Natural killer cell (primary cell): ENCODE results near the gene CACNA1C. TPM values are rescaled to one million over a fixed set of nuclear protein-coding genes. Genes with fewer than 3 reads are reported as not detected.

Source experiments
- ATAC-seq, 3 donors: fragments of 150-1000 bp in 2 of 3; fragments of 200-7000 bp in 1 of 3; cut with Tn5 transposase; 1 replicate in 1 of 3; 2 replicates in 2 of 3; pipeline ENCODE4 v1.10.0; 2021; ENCODE audit warnings: mild to moderate bottlenecking in 2 of 3, moderate library complexity in 2 of 3
- DNase-seq, 2 donors: peaks; one replicate each; pipeline versions ENCODE4 v3.0.0 to v3.0.0-alpha.2; 2013 to 2021; ENCODE audit warnings: mixed read lengths in 1 of 2
- H3K27ac ChIP-seq: one replicate; pipeline ENCODE4 v1.5.1; 2013; ENCODE audit warnings: mild to moderate bottlenecking, low read length
- H3K27me3 ChIP-seq: one replicate; pipeline ENCODE4 v1.6.1; 2013; ENCODE audit warnings: low read length; ENCODE audit not compliant: control insufficient read depth, insufficient read depth
- H3K36me3 ChIP-seq: one replicate; pipeline ENCODE4 v1.6.1; 2013; ENCODE audit warnings: low read length; ENCODE audit not compliant: control insufficient read depth, insufficient read depth
- H3K4me1 ChIP-seq: one replicate; pipeline ENCODE4 v1.6.1; 2013; ENCODE audit warnings: low read length; ENCODE audit not compliant: control insufficient read depth, insufficient read depth
- H3K4me3 ChIP-seq: one replicate; pipeline ENCODE4 v1.5.1; 2013; ENCODE audit warnings: low read length
- H3K9me3 ChIP-seq: one replicate; pipeline ENCODE4 v1.6.1; 2013; ENCODE audit warnings: low read length; ENCODE audit not compliant: control insufficient read depth, insufficient read depth
- H3K27ac Mint-ChIP-seq, 2 donors: one replicate each; pipeline ENCODE4 v1.8.0; 2022; ENCODE audit warnings: mild to moderate bottlenecking in 2 of 2, mixed read lengths in 2 of 2, moderate library complexity in 1 of 2
- H3K27me3 Mint-ChIP-seq, 2 donors: one replicate each; pipeline ENCODE4 v1.8.0; 2022; ENCODE audit warnings: low read depth in 2 of 2, mixed read lengths in 2 of 2
- H3K36me3 Mint-ChIP-seq: one replicate; pipeline ENCODE4 v1.8.0; 2022; ENCODE audit warnings: mixed read lengths
- H3K4me1 Mint-ChIP-seq, 2 donors: one replicate each; pipeline ENCODE4 v1.8.0; 2022; ENCODE audit warnings: mixed read lengths in 2 of 2
- H3K4me3 Mint-ChIP-seq: one replicate; pipeline ENCODE4 v1.8.0; 2022; ENCODE audit warnings: mild to moderate bottlenecking, moderate library complexity, mixed read lengths
- H3K9me3 Mint-ChIP-seq, 2 donors: one replicate each; pipeline ENCODE4 v1.8.0; 2022; ENCODE audit warnings: mixed read lengths in 2 of 2
- CTCF ChIP-seq: fragments of 200-600 bp; IDR thresholded peaks from one replicate; pipeline ENCODE4 v1.8.0; 2022; ENCODE audit warnings: antibody characterized with exemption
- WGBS: methylation state at CpG from one replicate; pipeline ENCODE4 v1.1.7; 2013; ENCODE audit warnings: missing lambda C conversion rate; ENCODE audit not compliant: insufficient coverage; 5-methylcytosine and 5-hydroxymethylcytosine counted together
- intact Hi-C: fragments of 100-400 bp; cut with micrococcal nuclease; formaldehyde crosslinking; loops from one replicate; pipeline ENCODE4 v1.14.2; 2022
- total RNA-seq, 4 donors: library from RNA; stranded (reverse); fragments of 120-200 nt in 1 of 4; gene quantifications; one replicate each; pipeline versions ENCODE4 v1.2.3 to v1.2.4, GENCODE V29; 2013 to 2022

CACNA1C gene
- total RNA-seq, 3 donors from 2014 or later (not counting 1 experiment from before 2014, with no cell fraction given), result 0.07 to 0.35 (median 0.08) TPM

- no peak for DNase-seq
- no peaks in the 10 kb centered on the region for H3K27me3 ChIP-seq
- WGBS, result 88% methylated on average over 5 of the region's 5 CpGs
- Mint-ChIP-seq H3K27ac (no peak overlapping the region), H3K4me3 (no peak overlapping the region), H3K36me3 (no peaks in the 10 kb centered on the region), H3K27me3 (no peaks in the 10 kb centered on the region), H3K4me1 (peaks cover 19 to 26% of the 10 kb centered on the region in 2 donors), H3K9me3 (peaks cover 2% of the 10 kb centered on the region in 2 donors)
- H3K36me3 ChIP-seq, result no peaks in the 10 kb centered on the region
- ATAC-seq, result no peak
- no peaks in the 10 kb centered on the region for H3K9me3 ChIP-seq
- intact Hi-C loops, result no loop called here
- no peak for TF ChIP-seq CTCF
- H3K4me3 ChIP-seq, result no peak overlapping the region
- H3K27ac ChIP-seq, result no peak overlapping the region
- H3K4me1 ChIP-seq, result peaks cover 14% of the 10 kb centered on the region
Observed at GRCh38 chr12:2686280-2686646, 633.5 kb downstream of the CACNA1C start.

GRCh38 chr12:2687058-2687457, 634.3 kb downstream of the CACNA1C start:
- Histone ChIP-seq H3K4me1 (peaks cover 15% of the 10 kb centered on the region), H3K27ac (no peak overlapping the region), H3K36me3 (no peaks in the 10 kb centered on the region), H3K9me3 (no peaks in the 10 kb centered on the region), H3K4me3 (no peak overlapping the region), H3K27me3 (no peaks in the 10 kb centered on the region)
- 92% methylated on average over 5 of the region's 5 CpGs for WGBS
- Mint-ChIP-seq H3K27me3 (no peaks in the 10 kb centered on the region), H3K9me3 (peaks cover 2% of the 10 kb centered on the region in 2 donors), H3K4me1 (peaks cover 25 to 31% of the 10 kb centered on the region in 2 donors), H3K36me3 (no peaks in the 10 kb centered on the region), H3K27ac (no peak overlapping the region), H3K4me3 (no peak overlapping the region)
- no peak for TF ChIP-seq CTCF
- DNase-seq, result no peak
- ATAC-seq, result no peak
- intact Hi-C loops, result no loop called here

GRCh38 chr12:2687726-2688125, 634.9 kb downstream of the CACNA1C start:
- 85% methylated on average over 7 of the region's 7 CpGs for WGBS
- Mint-ChIP-seq H3K27ac (no peak overlapping the region), H3K4me1 (peaks cover 28 to 31% of the 10 kb centered on the region in 2 donors), H3K27me3 (no peaks in the 10 kb centered on the region), H3K4me3 (no peak overlapping the region), H3K36me3 (no peaks in the 10 kb centered on the region), H3K9me3 (peaks cover 1% of the 10 kb centered on the region in 2 donors)
- TF ChIP-seq CTCF, result no peak
- H3K4me1 ChIP-seq, result peaks cover 18% of the 10 kb centered on the region
- H3K27me3 ChIP-seq, result no peaks in the 10 kb centered on the region
- no peak for DNase-seq
- no peak for ATAC-seq
- no peaks in the 10 kb centered on the region for H3K9me3 ChIP-seq
- H3K36me3 ChIP-seq, result no peaks in the 10 kb centered on the region
- intact Hi-C loops, result no loop called here
- no peak overlapping the region for H3K27ac ChIP-seq
- H3K4me3 ChIP-seq, result no peak overlapping the region

- peaks cover 25% of the 10 kb centered on the region for H3K4me1 ChIP-seq
- Mint-ChIP-seq H3K4me3 (no peak overlapping the region), H3K4me1 (peaks cover 29 to 34% of the 10 kb centered on the region in 2 donors), H3K27ac (no peak overlapping the region), H3K9me3 (no peaks in the 10 kb centered on the region), H3K27me3 (no peaks in the 10 kb centered on the region), H3K36me3 (no peaks in the 10 kb centered on the region)
- DNase-seq, result no peak
- H3K27me3 ChIP-seq, result no peaks in the 10 kb centered on the region
- H3K36me3 ChIP-seq, result no peaks in the 10 kb centered on the region
- no peak overlapping the region for H3K27ac ChIP-seq
- ATAC-seq, result no peak
- TF ChIP-seq CTCF, result no peak
- H3K9me3 ChIP-seq, result no peaks in the 10 kb centered on the region
- 96% methylated on average over 20 of the region's 20 CpGs for WGBS
- no peak overlapping the region for H3K4me3 ChIP-seq
- intact Hi-C loops, result no loop called here
Observed at GRCh38 chr12:2688381-2688931, 635.7 kb downstream of the CACNA1C start.
